Activated naive CD4-positive, alpha-beta T cell (primary cell): ENCODE data around the gene AMMECR1L.
"Not testable (repeated sequence)": the region's sequence is repeated elsewhere in the genome, so short reads cannot be mapped to it uniquely, and the experiment has no call there.

Experiments
- DNase-seq, 4 experiments: peaks; one replicate each; lab custom pipeline; 2025; lab: John Stamatoyannopoulos, UW

The AMMECR1L gene

DNA sequence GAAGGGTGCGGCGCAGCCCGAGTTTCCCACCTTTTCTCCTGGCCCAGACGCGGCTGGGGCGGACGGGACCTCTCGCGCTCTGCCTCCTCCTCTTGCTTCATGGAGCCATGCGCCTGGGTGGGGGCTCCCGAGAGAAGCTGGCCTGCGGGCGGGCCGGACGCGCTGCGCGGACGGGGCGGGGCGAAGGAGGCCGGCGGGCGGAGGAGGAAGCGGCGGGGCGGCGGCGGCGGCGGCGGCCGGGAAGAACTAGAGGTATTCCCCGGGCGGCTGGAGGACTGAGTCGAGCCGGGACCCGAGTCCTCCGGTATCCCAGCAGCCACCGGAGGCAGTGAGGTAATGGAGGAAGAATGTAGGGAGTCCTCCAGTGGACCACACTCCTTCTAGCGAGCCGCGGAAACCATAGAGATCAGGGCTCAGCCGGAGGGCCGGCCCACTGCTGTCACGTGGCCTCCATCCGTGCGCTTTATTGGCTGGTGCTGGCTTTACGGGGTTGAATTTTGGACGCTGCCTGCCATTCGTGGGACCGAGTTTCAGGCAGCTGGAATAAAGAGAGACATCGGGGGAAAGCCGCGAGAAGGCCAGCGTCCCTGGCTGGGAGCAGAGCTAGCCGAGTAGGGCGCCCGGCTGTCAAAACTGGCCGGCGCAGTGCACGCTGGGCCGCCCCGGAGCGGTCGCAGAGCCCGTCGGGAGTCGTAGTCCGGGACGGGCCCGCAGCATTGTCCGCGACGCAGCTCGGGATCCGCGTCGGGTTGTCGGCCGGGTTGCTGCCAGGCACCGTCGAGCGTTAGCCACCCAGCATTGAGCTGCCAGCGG, at the start of gene AMMECR1L:
AMMECR1L (minus strand) TSS at position 177 of the 813 bp plus-strand sequence. CDS start 11,722 bp downstream, outside the sequence.
- peak; percentile 33 to 53 (median 44) for DNase-seq

DNA sequence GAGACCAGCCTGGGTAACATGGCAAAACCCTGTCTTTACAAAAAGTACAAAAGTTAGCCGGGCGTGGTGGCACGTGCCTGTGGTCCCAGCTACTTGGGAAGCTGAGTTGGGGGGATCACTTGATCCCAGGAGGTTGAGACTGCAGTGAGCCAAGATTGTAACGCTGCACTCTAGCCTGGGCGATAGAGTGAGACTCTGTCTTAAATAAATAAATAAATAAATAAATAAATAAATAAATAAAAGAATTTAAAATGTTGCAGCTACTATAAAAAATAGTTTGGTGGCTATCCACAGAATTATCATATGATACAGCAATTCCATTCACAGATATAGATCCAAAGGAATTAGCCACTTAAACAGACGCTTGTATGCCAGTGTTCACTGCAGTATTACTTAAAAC, 49.6 kb upstream of the AMMECR1L start:
- no peak for DNase-seq

DNA sequence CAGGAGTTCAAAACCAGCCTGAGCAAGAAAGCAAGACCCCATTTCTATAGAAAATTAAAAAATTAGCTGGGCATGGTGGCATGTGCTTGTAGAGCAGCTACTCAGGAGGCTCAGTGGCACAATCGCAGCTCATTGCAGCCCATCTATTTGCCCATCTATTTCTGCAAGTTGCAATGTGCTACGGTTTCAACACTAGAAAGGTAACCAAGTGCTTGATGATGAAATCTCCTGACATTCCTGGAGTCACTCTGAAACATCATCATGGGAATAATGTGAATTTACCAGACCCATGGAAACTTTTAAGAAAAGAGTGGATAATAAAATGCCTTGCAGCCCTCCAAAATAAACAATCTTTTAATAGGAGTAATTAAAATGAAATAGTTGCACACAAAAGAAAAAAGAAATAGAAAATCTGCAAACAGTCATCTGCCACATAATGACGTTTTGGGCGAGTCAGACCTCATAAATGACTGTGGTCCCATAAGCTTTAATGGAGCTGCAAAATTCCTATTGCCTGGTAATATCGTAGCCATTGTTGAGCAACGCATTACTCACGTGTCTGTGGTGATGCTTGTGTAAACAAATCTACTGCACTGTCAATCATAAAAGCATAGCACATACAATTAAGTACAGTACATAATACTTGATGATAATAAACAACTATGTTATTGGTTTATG, 46.6 kb upstream of the AMMECR1L start:
- no peak for DNase-seq

DNA sequence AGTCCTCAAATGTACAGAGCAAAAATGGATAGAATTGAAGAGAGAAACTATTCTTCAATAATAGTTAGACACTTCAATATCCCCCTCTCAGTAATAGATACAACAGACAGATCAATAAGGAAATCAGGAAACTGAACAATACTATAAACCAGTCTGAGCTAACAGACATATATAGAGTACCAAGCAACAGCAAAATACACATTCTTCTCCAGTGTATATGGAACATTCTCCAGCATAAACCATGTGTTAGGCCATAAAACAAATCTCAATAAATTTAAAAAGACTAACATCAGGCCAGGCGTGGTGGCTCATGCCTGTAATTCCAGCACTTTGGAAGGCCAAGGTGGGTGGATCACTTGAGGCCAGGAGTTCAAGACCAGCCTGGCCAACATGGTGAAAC, 43.7 kb upstream of the AMMECR1L start:
- no peak for DNase-seq

DNA sequence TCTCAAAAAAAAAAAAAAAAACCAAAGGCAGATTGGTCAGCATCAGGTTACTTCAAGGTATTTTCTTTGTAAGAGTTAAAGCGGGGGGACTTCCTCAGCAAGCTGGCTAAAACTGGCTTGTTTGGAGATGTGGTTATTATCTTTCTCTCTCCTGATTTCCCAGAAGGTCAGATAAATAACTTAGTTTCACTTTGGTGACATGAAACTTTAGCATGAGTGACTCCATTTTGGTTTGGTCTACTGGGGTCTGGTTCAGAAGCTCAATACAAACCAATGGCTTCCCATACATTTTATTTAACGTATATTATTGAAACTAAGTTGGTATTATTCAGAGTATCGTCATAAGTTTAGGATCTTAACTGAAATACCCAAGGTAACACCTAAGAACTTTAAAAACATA, 41.6 kb upstream of the AMMECR1L start:
- DNase-seq, result no peak

DNA sequence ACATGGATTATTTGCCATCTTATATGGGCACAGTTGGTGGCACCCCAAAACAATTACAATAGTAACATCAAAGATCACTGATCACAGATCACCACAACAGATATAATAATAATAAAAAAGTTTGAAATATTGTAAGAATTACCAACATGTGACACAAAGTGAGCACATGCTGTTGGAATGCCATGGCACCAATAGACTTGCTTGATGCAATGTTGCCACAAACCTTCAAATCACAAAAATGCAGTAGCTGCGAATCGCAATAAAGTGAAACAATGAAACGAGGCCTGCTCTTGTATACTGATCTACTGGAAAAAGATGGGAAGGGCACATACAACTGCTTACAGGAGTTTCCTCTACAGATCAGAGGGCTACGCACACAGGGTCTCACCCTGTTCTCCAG, 32.2 kb upstream of the AMMECR1L start:
- DNase-seq, result no peak

DNA sequence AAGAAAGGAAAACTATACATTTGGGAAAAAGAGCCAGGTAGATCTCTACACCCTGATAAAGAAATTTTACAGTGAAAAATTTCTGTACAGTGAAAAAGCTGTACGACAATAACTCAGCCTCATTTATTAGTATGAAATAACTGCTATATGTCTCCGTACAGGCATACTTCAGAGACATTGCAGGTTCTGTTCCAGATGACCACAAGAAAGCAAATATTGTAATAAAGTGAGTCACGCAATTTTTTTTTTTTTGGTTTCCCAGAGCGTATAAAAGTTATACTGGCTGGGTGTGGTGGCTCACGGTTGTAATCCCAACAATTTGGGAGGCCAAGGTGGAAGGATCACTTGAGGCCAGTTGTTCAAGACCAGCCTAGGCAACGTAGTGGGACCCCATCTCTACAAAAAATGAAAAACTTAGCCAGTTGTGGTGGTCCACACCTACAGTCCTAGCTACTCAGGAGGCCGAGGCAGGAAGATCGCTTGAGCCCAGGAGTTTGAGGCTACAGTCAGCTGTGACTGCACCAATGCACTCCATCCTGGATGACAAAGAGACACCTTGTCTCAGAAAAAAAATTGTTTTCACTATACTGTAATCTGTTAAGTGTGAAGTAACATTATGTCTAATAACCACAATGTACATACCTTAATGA, 28.2 kb upstream of the AMMECR1L start:
- DNase-seq, result no peak

DNA sequence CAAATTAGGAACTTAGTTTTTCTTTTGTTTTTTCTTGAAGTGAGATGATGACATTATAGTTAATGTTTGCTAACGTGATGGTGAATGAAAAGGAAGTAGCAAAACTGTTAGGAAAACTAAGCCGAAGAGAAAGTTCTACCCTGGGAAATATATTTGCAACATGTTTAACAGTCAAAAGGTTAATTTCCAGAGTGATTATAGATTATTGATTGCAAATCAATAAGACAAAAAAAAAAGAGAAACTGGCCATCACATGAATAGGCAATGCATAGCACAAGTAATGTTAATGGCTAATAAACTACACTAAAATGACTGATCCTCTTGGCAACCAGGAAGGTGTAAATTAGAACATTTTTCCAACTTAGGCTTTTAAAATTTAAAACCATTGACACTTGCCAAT, 26.0 kb upstream of the AMMECR1L start:
- no peak for DNase-seq

DNA sequence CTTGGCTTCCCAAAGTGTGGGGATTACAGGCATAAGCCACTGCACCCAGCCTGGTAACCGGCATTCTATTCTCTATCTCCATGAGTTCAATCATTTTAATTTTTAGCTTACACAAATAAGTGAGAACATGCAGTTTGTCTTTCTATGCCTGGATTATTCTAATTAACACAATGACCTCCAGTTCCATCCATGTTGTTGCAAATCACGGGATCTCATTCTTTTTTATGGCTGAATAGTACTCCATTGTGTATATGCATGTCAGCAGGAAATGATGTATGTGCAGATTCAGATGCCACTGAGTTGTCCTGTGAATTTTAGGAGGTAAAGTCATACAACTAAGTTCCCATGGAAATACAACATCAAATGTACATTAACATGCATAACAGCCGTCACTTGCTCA, 24.7 kb upstream of the AMMECR1L start:
- no peak for DNase-seq

DNA sequence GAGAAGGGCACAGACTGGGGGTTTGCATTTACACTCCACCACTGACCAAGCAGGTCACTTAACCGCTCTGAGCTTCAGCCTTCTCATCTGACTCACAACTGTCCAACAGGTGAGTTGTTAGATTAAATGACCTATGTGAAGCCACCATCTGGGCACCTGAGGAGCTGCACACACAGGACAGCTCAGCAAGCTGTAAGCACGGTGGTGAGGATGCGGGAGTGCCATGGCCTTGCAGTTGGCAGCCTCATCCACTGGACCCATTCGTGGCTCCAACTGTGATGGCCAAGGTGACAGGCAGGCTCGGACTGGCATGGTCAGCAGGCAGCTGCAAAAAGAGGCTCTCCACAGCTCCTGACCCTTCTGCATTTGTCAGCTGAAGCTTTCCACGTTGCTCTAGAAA, 23.3 kb upstream of the AMMECR1L start:
- DNase-seq, result no peak

DNA sequence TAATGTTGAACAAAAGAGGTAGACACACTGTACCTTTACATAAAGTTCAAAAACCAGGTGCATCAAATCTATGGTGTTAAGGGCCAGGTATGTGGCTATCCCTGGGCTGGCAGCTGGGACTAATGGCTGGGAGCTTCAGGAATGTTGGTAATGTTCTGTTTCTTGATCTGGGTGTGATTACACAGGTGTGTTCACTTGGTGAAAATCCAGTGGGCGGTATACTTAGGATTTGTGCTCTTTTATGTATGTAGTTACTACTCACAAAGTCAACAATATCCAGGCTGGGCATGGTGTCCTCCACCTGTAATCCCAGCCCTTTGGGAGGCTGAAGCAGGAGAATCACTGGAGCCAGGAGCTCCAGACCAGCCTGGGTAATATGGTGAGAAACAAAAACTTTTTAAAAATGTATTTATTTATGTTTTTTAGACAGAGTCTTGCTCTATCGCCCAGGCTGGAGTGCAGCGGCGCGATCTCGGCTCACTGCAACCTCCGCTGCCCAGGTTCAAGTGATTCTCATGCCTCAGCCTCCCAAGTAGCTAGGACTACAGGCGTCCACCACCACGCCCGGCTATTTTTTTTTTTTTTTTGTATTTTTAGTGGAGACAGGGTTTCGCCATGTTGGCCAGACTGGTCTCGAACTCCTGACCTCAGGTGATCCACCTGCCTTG, 22.1 kb upstream of the AMMECR1L start:
- DNase-seq, result not testable (repeated sequence)

DNA sequence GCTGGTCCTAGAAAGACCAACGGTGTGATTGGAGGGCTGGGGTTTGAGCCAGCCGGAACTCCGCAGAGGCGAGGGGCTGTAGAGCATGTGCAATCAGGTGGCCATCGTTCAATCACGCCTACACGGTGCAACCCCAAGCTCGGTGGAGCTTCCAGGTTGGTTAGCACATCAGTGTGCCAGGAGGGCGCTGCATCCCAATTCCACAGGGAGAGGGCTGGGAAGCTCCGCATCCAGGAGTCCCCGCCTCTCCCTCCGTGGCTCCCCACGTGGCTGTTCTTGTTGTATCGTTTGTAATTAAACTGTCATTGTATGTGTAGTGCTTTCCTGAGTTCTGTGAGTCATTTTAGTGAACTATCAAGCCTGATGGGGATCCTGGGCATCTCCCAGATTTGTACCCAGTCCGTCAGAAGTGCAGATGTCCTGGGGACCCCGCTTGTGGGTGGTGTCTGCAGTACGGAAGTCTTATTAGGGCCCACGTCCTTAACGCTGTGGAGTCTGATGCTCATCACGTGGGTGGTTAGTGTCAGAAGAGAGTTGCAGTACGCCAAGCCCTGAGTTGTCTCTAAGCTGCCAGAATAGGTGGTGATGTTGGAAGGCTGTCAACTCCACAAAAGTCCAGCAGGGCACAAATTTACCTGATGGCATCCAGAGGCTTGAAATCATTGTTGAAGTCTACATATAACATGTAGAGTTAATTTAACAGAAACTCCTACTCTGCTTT, 20.6 kb upstream of the AMMECR1L start:
- DNase-seq, result no peak

DNA sequence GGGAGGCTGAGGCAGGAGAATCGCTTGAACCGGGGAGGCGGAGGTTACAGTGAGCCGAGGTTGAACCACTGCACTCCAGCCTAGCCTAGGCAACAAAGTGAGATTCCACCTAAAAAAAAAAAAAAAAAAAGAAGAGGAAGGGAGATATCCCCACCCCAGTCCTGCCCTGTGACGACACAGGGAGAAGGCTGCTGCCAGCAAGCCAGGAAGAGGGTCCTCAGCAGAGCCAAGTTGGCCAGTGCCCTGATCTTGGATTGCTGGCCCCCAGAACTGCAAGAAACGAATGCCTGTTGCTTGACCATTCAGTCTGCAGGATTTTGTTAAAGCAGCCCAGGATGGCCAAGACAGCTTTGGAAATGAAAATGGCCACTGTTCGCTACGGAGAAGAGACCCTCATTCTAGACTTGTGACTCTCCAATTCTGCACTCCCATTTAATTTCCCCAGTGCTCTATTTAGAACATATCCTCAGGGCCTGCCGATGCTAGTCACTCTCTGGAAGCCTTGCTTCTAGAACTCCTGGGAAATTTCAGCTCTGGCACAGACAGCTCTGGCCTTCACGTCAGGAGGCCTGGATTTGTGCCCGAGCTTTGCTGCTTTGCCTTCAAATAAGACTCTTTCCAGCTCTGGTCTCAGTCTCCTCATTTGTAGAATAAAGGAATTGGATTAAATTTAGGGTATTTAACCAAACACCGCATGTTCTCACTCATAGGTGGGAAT, 15.7 kb upstream of the AMMECR1L start:
- DNase-seq, result no peak

DNA sequence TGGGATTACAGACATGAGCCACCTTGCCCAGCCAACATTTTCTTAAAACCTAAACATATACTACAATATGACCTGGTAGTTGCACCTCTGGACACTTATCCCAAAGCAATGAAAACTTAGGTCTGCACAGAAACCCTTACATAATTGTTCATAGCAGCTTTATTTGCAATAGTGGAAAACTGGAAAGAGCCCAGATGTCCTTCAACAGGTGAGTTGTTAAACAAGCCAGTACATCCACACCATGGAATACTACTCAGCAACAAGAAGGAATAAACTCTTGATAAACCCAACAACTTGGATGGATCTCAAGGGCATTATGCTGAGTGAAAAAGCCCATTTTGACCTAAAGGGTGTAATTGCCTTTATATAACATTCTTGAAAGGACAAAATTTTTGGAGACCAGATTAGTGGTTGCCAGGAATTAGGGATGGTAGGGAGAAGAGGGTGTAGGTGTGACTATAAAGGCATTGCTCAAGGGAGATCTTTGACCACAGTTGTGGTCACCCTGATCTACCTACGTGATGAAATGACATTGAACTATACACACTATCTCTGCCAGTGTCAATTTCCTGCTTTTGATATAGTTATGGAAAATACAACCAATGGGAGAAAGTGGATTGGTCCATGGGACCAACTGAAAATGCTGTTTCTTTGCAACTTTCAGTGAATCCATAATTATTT, 11.9 kb upstream of the AMMECR1L start:
- no peak for DNase-seq

DNA sequence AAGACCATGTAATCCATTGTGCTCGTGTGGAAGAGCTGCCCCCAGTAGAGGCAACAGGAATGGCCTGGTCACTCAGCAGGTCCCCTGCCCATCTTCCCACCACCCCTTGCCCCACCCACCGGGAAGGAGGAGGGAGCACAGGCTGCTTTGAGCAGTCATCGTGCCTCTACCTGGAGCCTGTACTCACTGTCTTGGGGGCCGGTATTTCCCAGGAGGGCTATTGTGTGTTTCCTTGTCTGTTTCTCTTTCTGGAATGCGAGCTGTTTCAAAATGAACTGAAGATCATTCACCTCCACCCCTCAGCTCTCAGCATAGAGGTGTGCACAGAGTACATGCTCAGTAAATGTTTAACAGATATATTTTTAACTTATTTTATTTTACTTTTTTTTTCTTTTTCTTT, 7.7 kb upstream of the AMMECR1L start:
- DNase-seq, result no peak

DNA sequence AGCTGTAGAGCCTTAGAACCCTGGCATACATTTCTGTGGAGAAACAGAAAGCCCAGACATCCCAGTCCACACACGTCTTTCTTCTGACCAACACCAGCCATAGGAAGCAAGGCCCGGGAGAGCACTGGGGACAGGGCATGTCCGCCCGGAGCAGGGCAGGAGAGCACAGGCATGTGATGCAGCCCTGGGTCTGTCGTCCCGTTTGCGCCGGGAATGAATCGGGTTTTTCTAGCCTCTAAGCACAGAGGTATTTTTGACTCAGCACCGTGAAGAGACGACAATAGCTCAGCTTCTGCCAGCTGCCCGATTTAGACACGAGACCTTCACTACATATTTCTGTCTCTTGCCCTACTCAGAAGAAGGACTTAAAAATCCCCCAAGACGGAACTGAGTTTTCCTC, 7.3 kb upstream of the AMMECR1L start:
- no peak for DNase-seq

DNA sequence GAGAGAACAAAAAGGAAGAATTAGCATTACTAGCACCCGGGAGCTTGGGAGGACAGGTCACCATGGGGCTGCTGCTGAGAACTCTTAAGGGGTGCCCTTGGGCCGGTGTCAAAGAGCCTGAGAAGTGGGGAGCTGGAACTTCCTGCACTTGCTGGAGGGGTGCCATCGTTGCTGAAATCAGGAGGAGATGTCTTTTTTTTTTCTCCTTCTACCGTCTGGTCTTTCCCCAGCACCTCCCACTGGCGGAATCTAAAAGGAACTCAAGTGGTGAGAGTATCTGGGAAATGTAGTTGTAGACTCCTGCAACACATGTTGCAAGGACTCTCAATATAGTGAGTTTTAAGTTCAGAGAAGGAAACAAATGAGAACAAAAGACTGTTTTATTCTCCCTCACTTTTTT, 6.1 kb upstream of the AMMECR1L start:
- DNase-seq, result no peak

DNA sequence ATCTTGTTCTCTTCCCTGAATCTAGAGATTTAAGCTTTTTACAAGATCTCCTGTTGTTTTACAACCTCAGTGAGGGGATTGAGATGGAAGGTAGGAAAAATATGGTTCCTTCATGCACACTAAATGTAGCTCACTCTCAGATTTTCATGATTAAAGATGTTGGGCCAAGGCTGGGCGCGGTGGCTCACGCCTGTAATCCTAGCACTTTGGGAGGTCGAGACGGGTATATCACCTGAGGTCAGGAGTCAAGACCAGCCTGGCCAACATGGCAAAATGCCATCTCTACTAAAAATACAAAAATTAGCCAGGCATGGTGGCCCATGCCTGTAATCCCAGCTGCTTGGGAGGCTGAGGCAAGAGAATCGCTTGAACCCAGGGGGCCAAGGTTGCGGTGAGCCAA, 5.0 kb upstream of the AMMECR1L start:
- DNase-seq, result not testable (repeated sequence)

DNA sequence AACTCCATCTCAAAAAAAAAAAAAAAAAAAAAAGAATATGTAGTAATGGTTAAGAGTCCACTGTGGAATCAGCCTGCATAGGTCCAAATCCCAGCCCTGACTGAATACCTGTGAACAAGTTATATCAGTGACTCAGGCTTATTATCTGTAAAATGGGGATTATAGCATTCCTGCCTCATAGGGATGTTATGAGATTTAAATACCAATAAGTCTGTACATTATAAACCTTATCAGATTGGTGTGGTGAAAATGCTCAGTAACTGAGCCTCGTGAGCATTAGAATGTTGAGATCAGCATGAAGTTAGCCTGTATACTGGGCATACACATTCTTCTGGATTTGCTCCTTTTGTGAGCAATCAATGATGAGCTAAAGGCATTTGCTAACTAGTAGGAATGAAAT, 3.0 kb upstream of the AMMECR1L start:
- DNase-seq, result no peak

DNA sequence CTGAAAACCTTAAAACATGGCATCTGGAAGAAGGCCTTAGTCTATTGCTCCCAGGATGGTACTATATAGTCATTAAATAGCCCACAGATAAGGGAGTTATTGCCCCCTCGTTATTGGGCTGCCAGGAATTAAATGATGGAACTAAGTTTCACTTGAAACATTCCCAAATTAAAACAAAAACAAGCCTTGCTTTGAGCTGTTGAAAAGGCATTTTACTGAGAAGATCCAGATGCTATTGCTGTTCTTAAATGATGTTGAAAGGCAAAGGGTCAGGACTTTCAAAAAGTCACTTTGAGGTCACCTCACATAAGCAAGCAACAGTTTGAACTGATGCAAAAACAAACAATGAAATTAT, 2.0 kb upstream of the AMMECR1L start:
- DNase-seq, result no peak
